ENCODE measurements around the gene HOXD10. TPM values are rescaled to one million over a fixed set of nuclear protein-coding genes. Genes with fewer than 3 reads are reported as not detected.

Gene HOXD10
- total RNA-seq, 1 donor from 2014 or later, result not detected

DNA sequence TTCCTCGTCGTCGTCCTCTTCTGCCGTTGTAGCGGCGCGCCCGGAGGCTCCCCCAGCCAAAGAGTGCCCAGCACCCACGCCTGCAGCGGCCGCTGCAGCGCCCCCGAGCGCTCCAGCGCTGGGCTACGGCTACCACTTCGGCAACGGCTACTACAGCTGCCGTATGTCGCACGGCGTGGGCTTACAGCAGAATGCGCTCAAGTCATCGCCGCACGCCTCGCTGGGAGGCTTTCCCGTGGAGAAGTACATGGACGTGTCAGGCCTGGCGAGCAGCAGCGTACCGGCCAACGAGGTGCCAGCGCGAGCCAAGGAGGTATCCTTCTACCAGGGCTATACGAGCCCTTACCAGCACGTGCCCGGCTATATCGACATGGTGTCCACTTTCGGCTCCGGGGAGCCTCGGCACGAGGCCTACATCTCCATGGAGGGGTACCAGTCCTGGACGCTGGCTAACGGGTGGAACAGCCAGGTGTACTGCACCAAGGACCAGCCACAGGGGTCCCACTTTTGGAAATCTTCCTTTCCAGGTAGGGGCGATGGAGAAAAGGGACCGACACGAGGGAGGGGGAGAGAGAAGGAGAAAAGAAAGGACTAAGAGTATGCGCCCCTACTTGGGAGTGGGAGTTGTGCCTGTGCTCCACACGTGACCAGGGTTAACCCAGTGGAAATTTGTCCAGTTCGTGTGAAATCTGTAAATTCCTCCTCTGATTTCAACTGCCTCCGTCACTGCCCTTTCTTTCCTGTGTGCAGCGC is 23.3 kb upstream of the HOXD10 start:
- Mint-ChIP-seq H3K36me3 (ENCODE audit: low read depth) (peaks cover 2% of the 10 kb centered on the region), H3K9me3 (no peaks in the 10 kb centered on the region), H3K4me1 (ENCODE audit: low read depth) (peaks cover 20% of the 10 kb centered on the region), H3K27ac (peak overlapping the region; percentile 69), H3K27me3 (ENCODE audit: insufficient read depth) (peaks cover 89% of the 10 kb centered on the region), H3K4me3 (no peak overlapping the region)
- intact Hi-C loops (cut with micrococcal nuclease), result loop anchor here (5.0 kb wide), 1 partner anchor 1751 kb away; no protein-coding TSS in a partner anchor
- DNase-seq (ENCODE audit: low spot score), result no peak

DNA sequence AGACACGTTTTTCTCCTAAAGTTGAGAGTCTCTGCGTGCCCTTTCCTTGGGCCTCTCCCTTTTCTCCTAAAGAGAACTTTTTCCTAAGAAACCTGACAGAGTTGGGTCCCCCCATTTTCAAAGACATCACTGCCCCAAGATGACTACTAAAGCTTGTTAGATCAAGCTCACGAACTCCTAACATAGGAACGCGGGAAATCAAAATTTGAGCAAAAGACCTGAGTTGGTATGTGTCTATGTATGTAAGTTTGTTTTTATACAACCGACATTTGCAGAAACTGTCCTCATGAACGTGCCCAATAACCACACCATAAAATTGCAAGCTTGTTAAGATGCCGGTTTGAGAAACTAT is 22.7 kb upstream of the HOXD10 start:
- Mint-ChIP-seq H3K9me3 (no peaks in the 10 kb centered on the region), H3K27ac (peak overlapping the region; percentile 69), H3K4me1 (ENCODE audit: low read depth) (peaks cover 20% of the 10 kb centered on the region), H3K27me3 (ENCODE audit: insufficient read depth) (peaks cover 88% of the 10 kb centered on the region), H3K36me3 (ENCODE audit: low read depth) (peaks cover 2% of the 10 kb centered on the region), H3K4me3 (no peak overlapping the region)
- intact Hi-C loops (cut with micrococcal nuclease), result loop anchor here (5.0 kb wide), 1 partner anchor 1752 kb away; no protein-coding TSS in a partner anchor
- no peak for DNase-seq (ENCODE audit: low spot score)

- H3K27ac Mint-ChIP-seq, result no peak overlapping the region
- DNase-seq (ENCODE audit: low spot score), result no peak
- H3K9me3 Mint-ChIP-seq, result no peaks in the 10 kb centered on the region
- H3K4me1 Mint-ChIP-seq (ENCODE audit: low read depth), result peaks cover 20% of the 10 kb centered on the region
- intact Hi-C loops (cut with micrococcal nuclease), result loop anchor here (5.0 kb wide), 1 partner anchor 1752 kb away; no protein-coding TSS in a partner anchor
- peaks cover 88% of the 10 kb centered on the region for H3K27me3 Mint-ChIP-seq (ENCODE audit: insufficient read depth)
- H3K36me3 Mint-ChIP-seq (ENCODE audit: low read depth), result peaks cover 2% of the 10 kb centered on the region
- H3K4me3 Mint-ChIP-seq, result no peak overlapping the region
These were observed 22.2 kb upstream of the HOXD10 start for GRCh38 chr2:176094349-176094748.

- Mint-ChIP-seq H3K27ac (no peak overlapping the region), H3K27me3 (ENCODE audit: insufficient read depth) (peaks cover 83% of the 10 kb centered on the region), H3K4me1 (ENCODE audit: low read depth) (peaks cover 20% of the 10 kb centered on the region), H3K4me3 (no peak overlapping the region), H3K36me3 (ENCODE audit: low read depth) (peaks cover 2% of the 10 kb centered on the region), H3K9me3 (no peaks in the 10 kb centered on the region)
- intact Hi-C loops (cut with micrococcal nuclease), result no loop called here
- no peak for DNase-seq (ENCODE audit: low spot score)
These were observed 21.2 kb upstream of the HOXD10 start for GRCh38 chr2:176095421-176095820.

DNA sequence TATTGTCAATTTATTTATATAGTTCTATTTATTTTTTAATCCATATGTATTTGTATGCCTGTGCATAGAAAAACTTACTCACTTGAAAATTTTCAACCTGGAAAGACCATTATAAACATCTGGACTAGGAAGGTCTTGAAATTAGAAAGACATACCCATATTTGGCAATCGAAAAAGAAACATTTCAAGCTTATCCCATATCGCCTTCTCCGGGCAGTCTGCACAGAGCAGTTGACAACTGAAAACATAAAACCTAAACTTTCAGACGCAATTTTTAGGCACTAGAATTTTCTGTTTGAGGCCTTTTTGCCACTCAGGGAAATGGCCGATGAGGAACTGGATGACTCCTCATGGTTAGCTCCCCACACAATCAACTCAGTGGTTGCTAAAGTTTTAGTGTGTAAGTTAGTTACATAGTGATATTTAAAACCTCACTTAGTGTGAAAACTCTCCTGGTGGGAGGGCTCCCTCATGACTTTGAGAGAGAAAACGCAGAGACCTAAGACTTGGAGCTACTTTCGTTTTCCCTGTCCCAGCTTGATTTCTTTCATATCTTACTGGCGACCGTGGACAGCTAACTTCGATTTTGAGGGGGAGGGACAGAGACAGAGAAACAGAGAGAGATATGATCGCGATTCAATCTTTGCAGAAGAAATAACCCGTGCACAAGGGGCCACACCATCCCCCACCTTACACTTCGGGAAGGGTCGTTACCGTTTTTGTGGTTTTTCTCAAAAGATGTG is 20.2 kb upstream of the HOXD10 start:
- DNase-seq (ENCODE audit: low spot score), result no peak
- H3K9me3 Mint-ChIP-seq, result no peaks in the 10 kb centered on the region
- peaks cover 83% of the 10 kb centered on the region for H3K27me3 Mint-ChIP-seq (ENCODE audit: insufficient read depth)
- H3K27ac Mint-ChIP-seq, result no peak overlapping the region
- H3K4me1 Mint-ChIP-seq (ENCODE audit: low read depth), result peaks cover 20% of the 10 kb centered on the region
- intact Hi-C loops (cut with micrococcal nuclease), result loop anchor here (2.0 kb wide), 2 partner anchors 682 to 846 kb away; no protein-coding TSS in a partner anchor
- peaks cover 2% of the 10 kb centered on the region for H3K36me3 Mint-ChIP-seq (ENCODE audit: low read depth)
- peak overlapping the region; percentile 78 for H3K4me3 Mint-ChIP-seq

DNA sequence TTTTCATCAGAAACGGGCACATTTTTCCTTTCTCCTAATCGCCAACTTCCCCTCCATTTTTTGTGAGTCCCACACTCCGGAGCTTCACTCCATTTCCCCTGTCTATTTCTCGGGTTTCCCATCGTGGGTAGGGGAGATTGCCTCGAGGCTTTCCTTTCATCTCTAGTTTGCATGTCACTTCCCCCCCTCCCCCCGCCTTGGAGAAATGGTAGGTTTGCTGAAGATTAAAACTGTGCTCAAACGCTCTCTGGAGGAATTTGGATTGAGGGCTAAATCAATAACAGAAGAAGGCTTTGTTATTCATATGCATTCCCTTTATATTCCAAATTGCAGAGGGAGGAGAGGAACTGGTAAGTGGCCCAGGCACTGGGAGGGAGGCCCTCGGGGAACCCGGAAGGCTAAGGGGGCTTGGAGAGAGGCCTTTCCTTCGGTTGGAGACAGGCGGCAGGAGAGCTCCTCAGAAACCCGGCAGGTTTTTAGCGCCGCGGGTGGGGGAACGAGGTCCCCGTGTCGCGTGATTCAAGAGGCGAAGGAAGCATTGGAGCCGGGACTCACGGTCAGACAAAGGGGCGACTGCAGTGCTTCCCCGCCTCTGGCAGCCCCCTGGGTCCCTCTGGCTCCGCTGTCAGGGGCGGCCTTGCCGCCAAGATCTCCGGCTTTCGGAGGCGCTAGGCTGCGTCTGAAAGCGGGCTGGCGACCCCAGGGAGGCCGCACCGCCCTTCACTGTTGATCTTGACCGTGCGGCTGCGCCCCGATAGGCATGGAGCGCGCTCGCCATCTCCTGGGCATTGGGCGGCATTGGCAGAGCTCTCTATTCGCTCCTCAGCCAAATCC is 19.4 kb upstream of the HOXD10 start:
- Mint-ChIP-seq H3K27me3 (ENCODE audit: insufficient read depth) (peaks cover 83% of the 10 kb centered on the region), H3K4me3 (peak overlapping the region; percentile 78), H3K4me1 (ENCODE audit: low read depth) (peaks cover 14% of the 10 kb centered on the region), H3K27ac (peak overlapping the region; percentile 25), H3K9me3 (no peaks in the 10 kb centered on the region), H3K36me3 (ENCODE audit: low read depth) (peaks cover 2% of the 10 kb centered on the region)
- intact Hi-C loops (cut with micrococcal nuclease), result loop anchor here (1.0 to 2.0 kb wide), 4 partner anchors 19 to 846 kb away; no protein-coding TSS in a partner anchor
- DNase-seq (ENCODE audit: low spot score), result peak; percentile 31

DNA sequence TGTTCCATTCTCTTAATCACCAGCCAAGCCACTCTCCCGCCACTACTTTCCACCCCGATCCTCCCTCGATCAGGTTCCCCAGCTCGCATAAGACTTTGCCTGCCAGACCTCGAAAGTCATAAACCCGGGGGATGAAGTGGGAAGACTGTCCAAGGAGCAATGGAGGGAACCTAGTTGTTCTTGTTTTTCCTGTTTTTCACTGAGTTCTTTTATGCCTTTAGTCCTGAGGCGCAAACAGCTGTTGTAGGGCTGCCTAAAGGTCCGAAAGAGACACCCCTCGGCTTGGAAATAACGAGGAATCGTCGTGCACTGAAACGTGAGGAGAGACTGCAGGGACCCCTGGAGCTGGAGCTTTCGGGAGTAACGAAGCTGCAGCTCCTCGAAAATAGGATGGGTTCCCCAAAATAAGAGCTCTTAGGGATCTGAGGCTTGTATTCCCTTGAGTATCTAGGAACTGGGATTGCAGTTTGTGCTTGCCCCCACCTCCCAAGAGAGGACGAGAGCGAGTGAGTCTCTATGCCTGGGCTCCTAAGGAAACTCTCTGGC is 18.7 kb upstream of the HOXD10 start:
- Mint-ChIP-seq H3K36me3 (ENCODE audit: low read depth) (peaks cover 2% of the 10 kb centered on the region), H3K27me3 (ENCODE audit: insufficient read depth) (peaks cover 89% of the 10 kb centered on the region), H3K27ac (peak overlapping the region; percentile 25), H3K4me1 (ENCODE audit: low read depth) (peaks cover 14% of the 10 kb centered on the region), H3K4me3 (peak overlapping the region; percentile 24), H3K9me3 (no peaks in the 10 kb centered on the region)
- DNase-seq (ENCODE audit: low spot score), result no peak
- intact Hi-C loops (cut with micrococcal nuclease), result loop anchor here (1.0 to 2.0 kb wide), 4 partner anchors 20 to 847 kb away; no protein-coding TSS in a partner anchor

DNA sequence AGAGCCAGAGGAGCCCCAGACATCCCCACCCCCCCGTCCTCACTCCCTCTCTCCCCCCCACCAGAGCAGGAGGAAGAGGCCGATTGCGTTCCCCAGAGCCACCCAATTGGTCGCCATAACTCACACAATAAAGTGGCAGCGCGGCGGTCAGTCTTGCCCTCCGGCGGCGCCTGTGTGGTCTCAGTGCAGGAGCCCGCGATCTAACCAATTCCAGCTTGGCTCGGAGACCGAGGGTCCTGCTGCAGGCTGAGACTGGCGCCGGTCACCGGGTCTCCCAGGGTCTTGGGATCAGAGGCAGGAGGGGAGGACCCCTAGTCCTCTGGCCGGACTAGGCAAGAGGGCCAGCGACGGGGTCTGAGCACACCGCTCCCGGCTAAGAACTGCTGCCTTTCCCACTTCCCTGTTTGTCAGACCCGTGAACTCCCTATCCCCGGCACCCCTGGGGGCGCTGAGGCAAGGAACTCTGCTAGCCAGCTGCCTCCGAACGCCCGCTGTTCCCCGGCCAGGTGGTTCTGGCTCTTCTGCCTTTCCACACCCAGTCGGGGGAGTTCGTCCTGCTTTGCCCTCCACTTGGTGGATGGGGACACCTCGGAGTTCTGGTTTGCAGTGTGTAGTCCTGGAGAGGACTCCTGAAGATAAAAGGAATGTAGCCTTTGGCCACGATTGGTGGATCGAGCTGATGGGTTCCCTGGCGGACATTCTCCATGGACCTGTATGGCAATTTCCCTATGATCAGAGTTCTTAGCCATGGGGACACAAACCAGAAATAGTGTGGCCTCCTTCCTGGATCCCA is 18.0 kb upstream of the HOXD10 start:
- Mint-ChIP-seq H3K9me3 (no peaks in the 10 kb centered on the region), H3K4me1 (ENCODE audit: low read depth) (peaks cover 14% of the 10 kb centered on the region), H3K4me3 (no peak overlapping the region), H3K27ac (no peak overlapping the region), H3K27me3 (ENCODE audit: insufficient read depth) (peaks cover 89% of the 10 kb centered on the region), H3K36me3 (ENCODE audit: low read depth) (peaks cover 2% of the 10 kb centered on the region)
- DNase-seq (ENCODE audit: low spot score), result no peak
- intact Hi-C loops (cut with micrococcal nuclease), result no loop called here

DNA sequence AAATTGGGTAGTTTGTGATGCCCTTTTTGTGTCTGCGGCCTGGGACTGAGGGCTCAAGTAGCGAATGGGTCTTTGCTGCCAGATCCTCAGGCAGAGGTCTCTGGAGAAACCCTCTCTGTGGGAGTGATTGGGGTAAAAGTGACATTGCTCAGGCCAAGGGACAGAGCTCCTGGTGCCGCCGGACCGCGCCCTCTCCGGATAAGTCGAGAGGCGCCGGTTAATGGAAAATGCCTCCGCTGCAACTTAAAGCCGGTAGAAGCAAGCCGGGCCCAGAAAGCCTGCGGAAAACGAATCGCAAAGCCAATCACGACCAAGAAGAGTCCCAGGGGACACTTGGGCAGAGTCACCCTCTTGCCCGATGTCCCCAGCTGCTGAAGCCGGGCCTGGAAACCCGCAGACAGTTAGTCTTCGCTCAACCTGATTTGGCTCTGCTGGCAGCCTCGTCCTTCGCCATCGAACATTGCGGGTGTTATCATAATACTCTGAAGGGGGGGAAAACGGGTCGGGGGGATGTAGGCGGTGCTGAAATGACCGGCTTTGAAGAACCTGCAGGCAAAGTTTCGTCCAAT is 17.3 kb upstream of the HOXD10 start:
- Mint-ChIP-seq H3K4me3 (no peak overlapping the region), H3K9me3 (no peaks in the 10 kb centered on the region), H3K27ac (peak overlapping the region; percentile 34), H3K36me3 (ENCODE audit: low read depth) (no peaks in the 10 kb centered on the region), H3K4me1 (ENCODE audit: low read depth) (peaks cover 10% of the 10 kb centered on the region), H3K27me3 (ENCODE audit: insufficient read depth) (peaks cover 89% of the 10 kb centered on the region)
- DNase-seq (ENCODE audit: low spot score), result no peak
- intact Hi-C loops (cut with micrococcal nuclease), result no loop called here

- peaks cover 89% of the 10 kb centered on the region for H3K27me3 Mint-ChIP-seq (ENCODE audit: insufficient read depth)
- H3K27ac Mint-ChIP-seq, result peak within 1 kb of the TSS; percentile 34
- no peak for DNase-seq (ENCODE audit: low spot score)
- H3K4me1 Mint-ChIP-seq (ENCODE audit: low read depth), result peaks cover 10% of the 10 kb centered on the region
- intact Hi-C loops (cut with micrococcal nuclease), result no loop called here
- H3K4me3 Mint-ChIP-seq, result no peak within 1 kb of the TSS
- no peaks in the 10 kb centered on the region for H3K36me3 Mint-ChIP-seq (ENCODE audit: low read depth)
- H3K9me3 Mint-ChIP-seq, result no peaks in the 10 kb centered on the region
These were observed 16.6 kb upstream of the HOXD10 start, which contains the start of gene HOXD12 for GRCh38 chr2:176099728-176100546. Gene HOXD12 (plus strand): TSS chr2:176099795. CDS start chr2:176099802, 7 bp downstream.
